ENCODE data around the gene ULK3. TPM values are rescaled to one million over a fixed set of nuclear protein-coding genes. Genes with fewer than 3 reads are reported as not detected.
A peak's percentile ranks its signal among the peaks of the same experiment; 100 is the strongest.

Gene ULK3
- total RNA-seq, 1 experiment from 2014 or later = 58.3 TPM

DNA sequence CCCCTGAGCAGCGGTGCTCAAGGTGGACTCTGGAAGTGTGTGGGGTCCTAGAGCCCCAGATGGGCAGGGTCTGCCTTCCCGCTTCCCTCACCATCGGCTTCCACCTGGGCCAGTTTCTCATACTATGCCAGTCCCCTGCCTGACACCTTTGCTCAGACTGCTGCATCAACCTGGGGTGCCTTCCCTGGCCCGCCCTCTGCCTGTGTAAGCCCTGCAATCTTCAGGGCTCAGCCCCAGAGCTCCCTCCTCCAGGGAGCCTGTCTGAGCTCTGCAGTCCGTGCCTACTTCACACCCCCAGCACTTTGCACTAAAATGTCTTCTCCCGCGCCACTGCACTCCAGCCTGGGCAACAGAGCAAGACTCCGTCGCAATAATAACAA, 48.0 kb downstream of the ULK3 start:
- no peak for DNase-seq (ENCODE audit: low spot score)
- H3K27ac ChIP-seq (ENCODE audit: low read depth, low read length, poor library complexity, severe bottlenecking) = no peak overlapping the region
- BruUV-seq (replicated peaks) = no TSS peak
- H3K27me3 ChIP-seq (replicated peaks; ENCODE audit: insufficient read depth, low read depth, low read length, poor library complexity) = no peaks in the 10 kb centered on the region
- H3K9me3 ChIP-seq (ENCODE audit: low read depth, low read length, poor library complexity, severe bottlenecking) = no peaks in the 10 kb centered on the region
- TF ChIP-seq EZH2 (IDR thresholded peaks at IDR 0.05; ENCODE audit: borderline replicate concordance, low read depth, low read length, poor library complexity, severe bottlenecking) = no peak
- peaks cover 6% of the 10 kb centered on the region for H3K36me3 ChIP-seq (ENCODE audit: insufficient read depth, low read length, poor library complexity, severe bottlenecking)
- intact Hi-C loops (cut with micrococcal nuclease; ENCODE audit: unreplicated experiment) = no loop called here
- CTCF ChIA-PET = no interaction called here
- H3K4me1 ChIP-seq (ENCODE audit: insufficient read depth, low read length, poor library complexity, severe bottlenecking) = peaks cover 13% of the 10 kb centered on the region
- H3K4me3 ChIP-seq (ENCODE audit: low read depth, low read length, poor library complexity, severe bottlenecking) = no peak overlapping the region
- POLR2A ChIA-PET (ENCODE audit: low non-redundant PET) = no interaction called here

DNA sequence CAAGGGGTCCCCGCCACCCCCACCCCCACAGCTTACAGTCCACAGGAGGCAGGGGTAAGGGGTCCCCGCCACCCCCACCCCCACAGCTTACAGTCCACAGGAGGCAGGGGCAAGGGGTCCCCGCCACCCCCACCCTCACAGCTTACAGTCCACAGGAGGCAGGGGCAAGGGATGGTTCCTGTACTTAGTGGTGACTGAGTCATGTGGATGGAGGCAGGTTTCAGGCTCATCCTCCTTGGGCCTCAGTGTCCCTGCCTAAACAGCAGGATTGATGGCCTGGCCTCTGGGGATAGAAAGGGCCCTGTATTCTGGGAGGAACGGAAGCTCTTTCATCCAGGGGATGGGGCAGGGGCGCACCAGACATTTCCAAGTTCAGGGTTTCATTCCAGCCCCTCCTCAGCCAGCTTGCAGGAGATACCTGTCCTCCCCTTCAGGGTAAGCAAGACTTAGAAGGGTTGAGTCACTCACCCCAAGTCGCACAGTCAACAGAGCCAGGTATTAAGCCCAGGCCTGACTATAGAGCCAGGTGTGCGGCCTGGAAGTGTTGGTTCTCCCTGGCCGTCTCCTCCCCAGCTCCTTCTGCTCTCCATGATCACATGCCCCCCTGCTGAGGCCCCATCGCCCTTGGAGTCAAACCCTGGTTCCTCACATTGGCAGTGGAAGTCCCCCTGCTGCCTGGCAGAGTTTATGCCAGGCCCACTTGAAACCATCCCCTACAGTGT, 48.5 kb downstream of the ULK3 start:
- intact Hi-C loops (cut with micrococcal nuclease; ENCODE audit: unreplicated experiment) = no loop called here
- Histone ChIP-seq H3K27ac (ENCODE audit: low read depth, low read length, poor library complexity, severe bottlenecking) (no peak overlapping the region), H3K9me3 (ENCODE audit: low read depth, low read length, poor library complexity, severe bottlenecking) (no peaks in the 10 kb centered on the region), H3K4me1 (ENCODE audit: insufficient read depth, low read length, poor library complexity, severe bottlenecking) (peaks cover 17% of the 10 kb centered on the region), H3K27me3 (replicated peaks; ENCODE audit: insufficient read depth, low read depth, low read length, poor library complexity) (no peaks in the 10 kb centered on the region), H3K4me3 (ENCODE audit: low read depth, low read length, poor library complexity, severe bottlenecking) (no peak overlapping the region), H3K36me3 (ENCODE audit: insufficient read depth, low read length, poor library complexity, severe bottlenecking) (peaks cover 4% of the 10 kb centered on the region)
- CTCF ChIA-PET = interaction anchor here (0.9 kb wide), 1 partner anchor 13 kb away, joined by 3 read pairs; the partner anchor contains the start of gene CSK
- POLR2A ChIA-PET (ENCODE audit: low non-redundant PET) = no interaction called here
- BruUV-seq (replicated peaks) = no TSS peak
- DNase-seq (ENCODE audit: low spot score) = no peak
- TF ChIP-seq, protein P1, sequence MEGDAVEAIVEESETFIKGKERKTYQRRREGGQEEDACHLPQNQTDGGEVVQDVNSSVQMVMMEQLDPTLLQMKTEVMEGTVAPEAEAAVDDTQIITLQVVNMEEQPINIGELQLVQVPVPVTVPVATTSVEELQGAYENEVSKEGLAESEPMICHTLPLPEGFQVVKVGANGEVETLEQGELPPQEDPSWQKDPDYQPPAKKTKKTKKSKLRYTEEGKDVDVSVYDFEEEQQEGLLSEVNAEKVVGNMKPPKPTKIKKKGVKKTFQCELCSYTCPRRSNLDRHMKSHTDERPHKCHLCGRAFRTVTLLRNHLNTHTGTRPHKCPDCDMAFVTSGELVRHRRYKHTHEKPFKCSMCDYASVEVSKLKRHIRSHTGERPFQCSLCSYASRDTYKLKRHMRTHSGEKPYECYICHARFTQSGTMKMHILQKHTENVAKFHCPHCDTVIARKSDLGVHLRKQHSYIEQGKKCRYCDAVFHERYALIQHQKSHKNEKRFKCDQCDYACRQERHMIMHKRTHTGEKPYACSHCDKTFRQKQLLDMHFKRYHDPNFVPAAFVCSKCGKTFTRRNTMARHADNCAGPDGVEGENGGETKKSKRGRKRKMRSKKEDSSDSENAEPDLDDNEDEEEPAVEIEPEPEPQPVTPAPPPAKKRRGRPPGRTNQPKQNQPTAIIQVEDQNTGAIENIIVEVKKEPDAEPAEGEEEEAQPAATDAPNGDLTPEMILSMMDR (conservative IDR thresholded peaks at IDR 0.05; ENCODE audit: low read depth, low read length) = no peak
- TF ChIP-seq EZH2 (IDR thresholded peaks at IDR 0.05; ENCODE audit: borderline replicate concordance, low read depth, low read length, poor library complexity, severe bottlenecking) = no peak

DNA sequence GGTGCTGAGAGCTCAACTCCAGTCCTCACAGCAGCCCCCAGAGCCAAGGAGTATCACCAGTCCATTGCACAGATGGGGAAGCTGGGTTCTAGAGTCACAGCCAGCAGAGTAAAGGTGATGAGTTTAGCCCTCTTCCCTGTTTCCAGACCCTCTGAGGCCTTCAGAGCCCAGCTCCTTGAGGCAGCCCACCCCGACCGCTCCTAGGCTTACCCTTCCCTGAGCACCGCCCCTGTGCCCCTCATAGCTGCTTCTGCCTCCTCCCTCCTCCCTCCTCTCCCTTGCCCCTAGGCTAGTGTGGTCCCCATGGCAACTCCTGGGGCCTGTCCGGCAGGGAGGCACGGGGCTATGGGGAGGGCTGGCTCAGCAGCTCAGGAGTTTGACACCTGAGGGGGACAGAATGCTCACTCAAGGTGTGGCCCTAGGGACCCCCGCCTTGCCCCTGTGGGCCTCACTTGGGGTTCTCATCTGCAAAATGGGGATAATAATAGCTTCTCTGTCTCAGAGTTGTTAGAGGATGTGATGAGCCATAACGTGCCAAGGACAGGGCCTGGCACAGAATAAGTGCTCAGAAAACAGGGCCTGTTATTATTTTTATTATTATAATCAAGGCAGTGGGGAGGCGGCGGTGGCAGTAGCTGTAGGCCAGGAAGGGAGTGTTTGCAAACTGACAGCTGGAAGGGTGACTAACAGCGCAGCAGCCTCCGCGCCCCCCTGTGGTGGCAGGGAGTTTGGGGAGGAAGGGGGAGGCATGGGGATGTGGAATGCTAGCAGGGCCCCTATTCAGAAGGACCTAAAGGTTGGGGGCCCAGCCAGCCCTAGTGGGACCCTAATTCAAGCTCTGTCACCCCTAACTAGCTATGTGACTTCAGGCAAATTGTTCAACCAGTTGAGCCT, 49.6 kb downstream of the ULK3 start:
- Histone ChIP-seq H3K36me3 (ENCODE audit: insufficient read depth, low read length, poor library complexity, severe bottlenecking) (peaks cover 5% of the 10 kb centered on the region), H3K4me1 (ENCODE audit: insufficient read depth, low read length, poor library complexity, severe bottlenecking) (peaks cover 24% of the 10 kb centered on the region), H3K27me3 (replicated peaks; ENCODE audit: insufficient read depth, low read depth, low read length, poor library complexity) (no peaks in the 10 kb centered on the region), H3K4me3 (ENCODE audit: low read depth, low read length, poor library complexity, severe bottlenecking) (no peak overlapping the region), H3K27ac (ENCODE audit: low read depth, low read length, poor library complexity, severe bottlenecking) (no peak overlapping the region), H3K9me3 (ENCODE audit: low read depth, low read length, poor library complexity, severe bottlenecking) (no peaks in the 10 kb centered on the region)
- peak; percentile 52 for DNase-seq (ENCODE audit: low spot score)
- BruUV-seq (replicated peaks) = no TSS peak
- ChIA-PET CTCF (interaction anchor here (0.6 to 0.9 kb wide), 2 partner anchors 12 to 13 kb away, joined by 3 read pairs; partner anchors contain the start of gene CSK), POLR2A (ENCODE audit: low non-redundant PET) (no interaction called here)
- TF ChIP-seq, protein P1 (conservative IDR thresholded peaks at IDR 0.05; ENCODE audit: low read depth, low read length) = no peak
- TF ChIP-seq EZH2 (IDR thresholded peaks at IDR 0.05; ENCODE audit: borderline replicate concordance, low read depth, low read length, poor library complexity, severe bottlenecking) = no peak
- intact Hi-C loops (cut with micrococcal nuclease; ENCODE audit: unreplicated experiment) = no loop called here

Data from A673 (cell line).